Fibroblast of lung (primary cell): ENCODE results near the gene SLC25A1. TPM values are rescaled to one million over a fixed set of nuclear protein-coding genes. Genes with fewer than 3 reads are reported as not detected.

Source experiments
- DNase-seq, 2 donors: peaks; one replicate each; pipeline versions ENCODE4 v3.0.0 to v3.0.0-alpha.2; 2010; ENCODE audit warnings: low read depth in 2 of 2
- H2AFZ ChIP-seq: 2 replicates; pipeline ENCODE4 v1.5.1; 2012; ENCODE audit warnings: low read length, control low read depth, inconsistent platforms
- H3K27ac ChIP-seq: 2 replicates; pipeline ENCODE4 v1.5.1; 2011; ENCODE audit warnings: low read length, control low read depth; ENCODE audit not compliant: insufficient read depth
- H3K27me3 ChIP-seq: 2 replicates; pipeline ENCODE4 v1.5.1; 2011; ENCODE audit warnings: mild to moderate bottlenecking, low read length; ENCODE audit not compliant: control insufficient read depth, insufficient read depth
- H3K36me3 ChIP-seq: 2 replicates; pipeline ENCODE4 v1.5.1; 2011; ENCODE audit warnings: low read length; ENCODE audit not compliant: control insufficient read depth, insufficient read depth
- H3K4me1 ChIP-seq: 2 replicates; pipeline ENCODE4 v1.5.1; 2011; ENCODE audit warnings: low read length; ENCODE audit not compliant: control insufficient read depth, insufficient read depth; ENCODE audit errors: extremely low read depth
- H3K4me2 ChIP-seq: 2 replicates; pipeline ENCODE4 v1.5.1; 2011; ENCODE audit warnings: low read length, control low read depth; ENCODE audit not compliant: insufficient read depth; ENCODE audit errors: extremely low read depth
- H3K4me3 ChIP-seq, 4 experiments: fragments of 200-600 bp in 1 of 4; sonication (generic) in 1 of 4; replicated peaks in 1 of 4; 2 replicates each; pipeline ENCODE4 v1.5.1; 2011 to 2016; ENCODE audit warnings: low read length in 4 of 4, low read depth in 3 of 4, mild to moderate bottlenecking in 3 of 4, control low read depth in 2 of 4, inconsistent platforms in 1 of 4, mixed read lengths in 1 of 4; ENCODE audit not compliant: insufficient read depth in 1 of 4; ENCODE audit errors: control extremely low read depth in 1 of 4
- H3K79me2 ChIP-seq: 2 replicates; pipeline ENCODE4 v1.5.1; 2012; ENCODE audit warnings: mild to moderate bottlenecking, low read length, inconsistent platforms; ENCODE audit not compliant: control insufficient read depth, insufficient read depth
- H3K9ac ChIP-seq: 2 replicates; pipeline ENCODE4 v1.5.1; 2011; ENCODE audit warnings: mild to moderate bottlenecking, low read length, control low read depth; ENCODE audit not compliant: insufficient read depth
- H3K9me3 ChIP-seq: 2 replicates; pipeline ENCODE4 v1.5.1; 2012; ENCODE audit warnings: low read depth, low read length; ENCODE audit not compliant: control insufficient read depth, insufficient read depth
- H4K20me1 ChIP-seq: 2 replicates; pipeline ENCODE4 v1.5.1; 2011; ENCODE audit warnings: low read length; ENCODE audit not compliant: control insufficient read depth, insufficient read depth; ENCODE audit errors: extremely low read depth
- EZH2 ChIP-seq: IDR thresholded peaks from 2 replicates; pipeline ENCODE4 v1.5.1; 2012; ENCODE audit warnings: low read length, control low read depth, mild to moderate bottlenecking; ENCODE audit errors: missing control alignments
- polyA plus RNA-seq, 2 donors: library from polyadenylated mRNA; depleted of rRNA in 1 of 2; stranded (reverse) in 1 of 2; unstranded in 1 of 2; fragments of >200 nt; gene quantifications; 2 replicates each; pipeline ENCODE4 v1.2.1, GENCODE V29; 2011 to 2012; ENCODE audit warnings: missing spikeins in 1 of 2
- total RNA-seq: library from RNA; depleted of rRNA; stranded (reverse); fragments of >200 nt; gene quantifications from 2 replicates; pipeline ENCODE4 v1.2.1, GENCODE V29; 2014
- TF ChIP-seq, protein P1 (sequence below), 2 donors: IDR thresholded peaks in 1 of 2; conservative IDR thresholded peaks in 1 of 2; 1 replicate in 1 of 2; 2 replicates in 1 of 2; pipeline ENCODE4 v1.5.1; 2011 to 2012; ENCODE audit warnings: low read length in 2 of 2, control low read depth in 1 of 2, inconsistent platforms in 1 of 2, low read depth in 1 of 2, mild to moderate bottlenecking in 1 of 2

Gene SLC25A1
- total and polyA plus RNA-seq, 2 donors (not counting 1 experiment from before 2014, with no cell fraction given): 56.1 to 161 TPM

- DNase-seq: no peak
- Histone ChIP-seq H3K4me2 (no peak overlapping the region), H3K36me3 (peaks cover 2% of the 10 kb centered on the region)
These were observed 47.0 kb upstream of the SLC25A1 start for GRCh38 chr22:19225560-19225959.

GRCh38 chr22:19224985-19225384 is 46.4 kb upstream of the SLC25A1 start:
- Histone ChIP-seq H3K79me2 (no peaks in the 10 kb centered on the region), H3K4me1 (no peaks in the 10 kb centered on the region), H3K36me3 (peaks cover 2% of the 10 kb centered on the region), H3K9me3 (no peaks in the 10 kb centered on the region), H3K27ac (no peak overlapping the region), H3K4me3 (no peak overlapping the region), H3K9ac (no peak overlapping the region), H3K27me3 (no peaks in the 10 kb centered on the region), H4K20me1 (no peaks in the 10 kb centered on the region), H2AFZ (no peak overlapping the region), H3K4me2 (no peak overlapping the region)
- DNase-seq: no peak
- no peak for TF ChIP-seq EZH2
- TF ChIP-seq, protein P1, sequence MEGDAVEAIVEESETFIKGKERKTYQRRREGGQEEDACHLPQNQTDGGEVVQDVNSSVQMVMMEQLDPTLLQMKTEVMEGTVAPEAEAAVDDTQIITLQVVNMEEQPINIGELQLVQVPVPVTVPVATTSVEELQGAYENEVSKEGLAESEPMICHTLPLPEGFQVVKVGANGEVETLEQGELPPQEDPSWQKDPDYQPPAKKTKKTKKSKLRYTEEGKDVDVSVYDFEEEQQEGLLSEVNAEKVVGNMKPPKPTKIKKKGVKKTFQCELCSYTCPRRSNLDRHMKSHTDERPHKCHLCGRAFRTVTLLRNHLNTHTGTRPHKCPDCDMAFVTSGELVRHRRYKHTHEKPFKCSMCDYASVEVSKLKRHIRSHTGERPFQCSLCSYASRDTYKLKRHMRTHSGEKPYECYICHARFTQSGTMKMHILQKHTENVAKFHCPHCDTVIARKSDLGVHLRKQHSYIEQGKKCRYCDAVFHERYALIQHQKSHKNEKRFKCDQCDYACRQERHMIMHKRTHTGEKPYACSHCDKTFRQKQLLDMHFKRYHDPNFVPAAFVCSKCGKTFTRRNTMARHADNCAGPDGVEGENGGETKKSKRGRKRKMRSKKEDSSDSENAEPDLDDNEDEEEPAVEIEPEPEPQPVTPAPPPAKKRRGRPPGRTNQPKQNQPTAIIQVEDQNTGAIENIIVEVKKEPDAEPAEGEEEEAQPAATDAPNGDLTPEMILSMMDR (conservative IDR thresholded peaks at IDR 0.05 in 1 of 2, IDR thresholded peaks at IDR 0.05 in 1 of 2; ENCODE audit: low read depth in 1 of 2, low read length in 2 of 2): no peak

More at GRCh38 chr22:19225560-19225959, 47.0 kb upstream of the SLC25A1 start:
- Histone ChIP-seq H3K27me3 (no peaks in the 10 kb centered on the region), H3K4me3 (no peak overlapping the region), H2AFZ (no peak overlapping the region), H4K20me1 (no peaks in the 10 kb centered on the region), H3K9me3 (no peaks in the 10 kb centered on the region), H3K27ac (no peak overlapping the region), H3K79me2 (no peaks in the 10 kb centered on the region), H3K4me1 (no peaks in the 10 kb centered on the region), H3K9ac (no peak overlapping the region)
- TF ChIP-seq EZH2: no peak
- TF ChIP-seq, protein P1 (conservative IDR thresholded peaks at IDR 0.05 in 1 of 2, IDR thresholded peaks at IDR 0.05 in 1 of 2; ENCODE audit: low read depth in 1 of 2, low read length in 2 of 2): no peak

- no peak overlapping the region for H3K27ac ChIP-seq
- H3K79me2 ChIP-seq: no peaks in the 10 kb centered on the region
- H3K4me3 ChIP-seq: no peak overlapping the region
- no peak overlapping the region for H2AFZ ChIP-seq
- no peak overlapping the region for H3K9ac ChIP-seq
- H3K36me3 ChIP-seq: peaks cover 2% of the 10 kb centered on the region
- no peaks in the 10 kb centered on the region for H4K20me1 ChIP-seq
- TF ChIP-seq, protein P1 (conservative IDR thresholded peaks at IDR 0.05 in 1 of 2, IDR thresholded peaks at IDR 0.05 in 1 of 2; ENCODE audit: low read depth in 1 of 2, low read length in 2 of 2): no peak
- no peak for TF ChIP-seq EZH2
- no peaks in the 10 kb centered on the region for H3K9me3 ChIP-seq
- H3K27me3 ChIP-seq: no peaks in the 10 kb centered on the region
- DNase-seq: no peak
- no peaks in the 10 kb centered on the region for H3K4me1 ChIP-seq
- no peak overlapping the region for H3K4me2 ChIP-seq
These were observed 46.0 kb upstream of the SLC25A1 start for GRCh38 chr22:19224557-19224956.
